Measurements from ENCODE around the gene DNM3. TPM values are rescaled to one million over a fixed set of nuclear protein-coding genes. Genes with fewer than 3 reads are reported as not detected.

DNM3 gene
- total and polyA plus RNA-seq, 10 of the 15 experiments (the other 5 are each of a cell fraction or from before 2014, with no cell fraction given): 0.03 to 1.5 (median 0.08) TPM; not detected in 3

GRCh38 chr1:172185211-172185610 is 343.9 kb downstream of the DNM3 start:
- H4K20me1 ChIP-seq (ENCODE audit: control insufficient read depth, insufficient read depth): no peaks in the 10 kb centered on the region
- no peak overlapping the region for H3K4me3 ChIP-seq
- peak overlapping the region; percentile 54 for H2AFZ ChIP-seq (ENCODE audit: control insufficient read depth, low read depth, low read length)
- BruUV-seq (replicated peaks): no TSS peak
- intact Hi-C loops (cut with micrococcal nuclease; ENCODE audit: unreplicated experiment) (loop anchor here (5.0 kb wide), 1 partner anchor 72 kb away; no protein-coding TSS in a partner anchor), in situ Hi-C loops (cut with MboI) (no loop called here)
- H3K4me2 ChIP-seq (ENCODE audit: control insufficient read depth, insufficient read depth): peak overlapping the region; percentile 78
- no peaks in the 10 kb centered on the region; the same call in 1 of the 3 replicates for H3K9me3 ChIP-seq (replicated peaks; ENCODE audit: control insufficient read depth, insufficient read depth, low read length)
- POLR2A ChIA-PET: interaction anchor here (0.9 to 2.1 kb wide), 4 partner anchors 153 to 173 kb away, joined by 4 to 10 read pairs (median 4); no protein-coding TSS in a partner anchor
- DNase-seq (ENCODE audit: low read depth, low spot score): peak; percentile 80
- peak overlapping the region; percentile 2; the same call in 1 of the 2 replicates for H3K9ac ChIP-seq (ENCODE audit: control insufficient read depth, insufficient read depth, low read length)
- SMC1A ChIA-PET (ENCODE audit: uncharacterized antibody, unreplicated experiment): interaction anchor here (0.7 to 10.6 kb wide), 27 partner anchors 10 to 214 kb away, joined by 3 to 130 read pairs (median 4); no protein-coding TSS in a partner anchor
- peak overlapping the region; percentile 50; the same call in 1 of the 2 replicates for H3K27ac ChIP-seq (ENCODE audit: control insufficient read depth, insufficient read depth)
- no peaks in the 10 kb centered on the region for H3K27me3 ChIP-seq (replicated peaks in 1 of 2; ENCODE audit: control insufficient read depth in 2 of 2, insufficient read depth in 2 of 2, low read length in 1 of 2)
- H3K36me3 ChIP-seq (ENCODE audit: control insufficient read depth in 2 of 2, insufficient read depth in 2 of 2, low read length in 1 of 2): no peaks in the 10 kb centered on the region
- ATAC-seq: peak; percentile 56
- H3K79me2 ChIP-seq (ENCODE audit: control insufficient read depth, insufficient read depth, low read length): no peaks in the 10 kb centered on the region
- RAD21 ChIA-PET (ENCODE audit: unreplicated experiment): interaction anchor here (0.7 to 9.1 kb wide), 15 partner anchors 28 to 209 kb away, joined by 3 to 180 read pairs (median 6); no protein-coding TSS in a partner anchor
- peak; percentile 85 for FAIRE-seq
- peaks cover 32% of the 10 kb centered on the region for H3K4me1 ChIP-seq (ENCODE audit: control insufficient read depth, insufficient read depth, low read length)
- CTCF ChIA-PET: interaction anchor here (0.7 to 1.6 kb wide), 14 partner anchors 12 to 216 kb away, joined by 3 to 5 read pairs (median 3); no protein-coding TSS in a partner anchor
- no peak for TF ChIP-seq CREM (IDR thresholded peaks at IDR 0.05; ENCODE audit: low read depth)
- TF ChIP-seq CBX5 (IDR thresholded peaks at IDR 0.05; ENCODE audit: low read depth): 0 out of 2 replicates have a peak, but pooled peaks have one; percentile 41
- TF ChIP-seq NR2F1 (conservative IDR thresholded peaks at IDR 0.05): no peak
- peak; percentile 93 for TF ChIP-seq RUNX3 (IDR thresholded peaks at IDR 0.05; ENCODE audit: low read length)
- TF ChIP-seq GABPA (IDR thresholded peaks at IDR 0.05; ENCODE audit: low read depth): no peak
- TF ChIP-seq ZNF207 (IDR thresholded peaks at IDR 0.05; ENCODE audit: borderline replicate concordance): no peak
- no peak for TF ChIP-seq ZBED1 (IDR thresholded peaks at IDR 0.05; ENCODE audit: borderline replicate concordance)
- TF ChIP-seq ESRRA (IDR thresholded peaks at IDR 0.05; ENCODE audit: low read length): no peak
- TF ChIP-seq STAT3 (IDR thresholded peaks at IDR 0.05; ENCODE audit: low read depth, low read length): 0 out of 2 replicates have a peak, but pooled peaks have one; percentile 38
- TF ChIP-seq NRF1 (conservative IDR thresholded peaks at IDR 0.05; ENCODE audit: low read depth, low read length): no peak
- TF ChIP-seq, protein P1, sequence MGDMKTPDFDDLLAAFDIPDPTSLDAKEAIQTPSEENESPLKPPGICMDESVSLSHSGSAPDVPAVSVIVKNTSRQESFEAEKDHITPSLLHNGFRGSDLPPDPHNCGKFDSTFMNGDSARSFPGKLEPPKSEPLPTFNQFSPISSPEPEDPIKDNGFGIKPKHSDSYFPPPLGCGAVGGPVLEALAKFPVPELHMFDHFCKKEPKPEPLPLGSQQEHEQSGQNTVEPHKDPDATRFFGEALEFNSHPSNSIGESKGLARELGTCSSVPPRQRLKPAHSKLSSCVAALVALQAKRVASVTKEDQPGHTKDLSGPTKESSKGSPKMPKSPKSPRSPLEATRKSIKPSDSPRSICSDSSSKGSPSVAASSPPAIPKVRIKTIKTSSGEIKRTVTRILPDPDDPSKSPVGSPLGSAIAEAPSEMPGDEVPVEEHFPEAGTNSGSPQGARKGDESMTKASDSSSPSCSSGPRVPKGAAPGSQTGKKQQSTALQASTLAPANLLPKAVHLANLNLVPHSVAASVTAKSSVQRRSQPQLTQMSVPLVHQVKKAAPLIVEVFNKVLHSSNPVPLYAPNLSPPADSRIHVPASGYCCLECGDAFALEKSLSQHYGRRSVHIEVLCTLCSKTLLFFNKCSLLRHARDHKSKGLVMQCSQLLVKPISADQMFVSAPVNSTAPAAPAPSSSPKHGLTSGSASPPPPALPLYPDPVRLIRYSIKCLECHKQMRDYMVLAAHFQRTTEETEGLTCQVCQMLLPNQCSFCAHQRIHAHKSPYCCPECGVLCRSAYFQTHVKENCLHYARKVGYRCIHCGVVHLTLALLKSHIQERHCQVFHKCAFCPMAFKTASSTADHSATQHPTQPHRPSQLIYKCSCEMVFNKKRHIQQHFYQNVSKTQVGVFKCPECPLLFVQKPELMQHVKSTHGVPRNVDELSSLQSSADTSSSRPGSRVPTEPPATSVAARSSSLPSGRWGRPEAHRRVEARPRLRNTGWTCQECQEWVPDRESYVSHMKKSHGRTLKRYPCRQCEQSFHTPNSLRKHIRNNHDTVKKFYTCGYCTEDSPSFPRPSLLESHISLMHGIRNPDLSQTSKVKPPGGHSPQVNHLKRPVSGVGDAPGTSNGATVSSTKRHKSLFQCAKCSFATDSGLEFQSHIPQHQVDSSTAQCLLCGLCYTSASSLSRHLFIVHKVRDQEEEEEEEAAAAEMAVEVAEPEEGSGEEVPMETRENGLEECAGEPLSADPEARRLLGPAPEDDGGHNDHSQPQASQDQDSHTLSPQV (IDR thresholded peaks at IDR 0.05): no peak
- no peak for TF ChIP-seq CBFB (IDR thresholded peaks at IDR 0.05; ENCODE audit: low read depth)
- TF ChIP-seq, protein P2, sequence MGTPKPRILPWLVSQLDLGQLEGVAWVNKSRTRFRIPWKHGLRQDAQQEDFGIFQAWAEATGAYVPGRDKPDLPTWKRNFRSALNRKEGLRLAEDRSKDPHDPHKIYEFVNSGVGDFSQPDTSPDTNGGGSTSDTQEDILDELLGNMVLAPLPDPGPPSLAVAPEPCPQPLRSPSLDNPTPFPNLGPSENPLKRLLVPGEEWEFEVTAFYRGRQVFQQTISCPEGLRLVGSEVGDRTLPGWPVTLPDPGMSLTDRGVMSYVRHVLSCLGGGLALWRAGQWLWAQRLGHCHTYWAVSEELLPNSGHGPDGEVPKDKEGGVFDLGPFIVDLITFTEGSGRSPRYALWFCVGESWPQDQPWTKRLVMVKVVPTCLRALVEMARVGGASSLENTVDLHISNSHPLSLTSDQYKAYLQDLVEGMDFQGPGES (IDR thresholded peaks at IDR 0.05): no peak
- TF ChIP-seq E4F1 (IDR thresholded peaks at IDR 0.05; ENCODE audit: borderline replicate concordance, partially characterized antibody): no peak
- TF ChIP-seq POLR2A (IDR thresholded peaks at IDR 0.05; ENCODE audit: low read depth, low read length): no peak
- TF ChIP-seq TBL1XR1 (IDR thresholded peaks at IDR 0.05; ENCODE audit: low read depth, low read length): no peak
- no peak for TF ChIP-seq CHD4 (IDR thresholded peaks at IDR 0.05)
- TF ChIP-seq, protein P3, sequence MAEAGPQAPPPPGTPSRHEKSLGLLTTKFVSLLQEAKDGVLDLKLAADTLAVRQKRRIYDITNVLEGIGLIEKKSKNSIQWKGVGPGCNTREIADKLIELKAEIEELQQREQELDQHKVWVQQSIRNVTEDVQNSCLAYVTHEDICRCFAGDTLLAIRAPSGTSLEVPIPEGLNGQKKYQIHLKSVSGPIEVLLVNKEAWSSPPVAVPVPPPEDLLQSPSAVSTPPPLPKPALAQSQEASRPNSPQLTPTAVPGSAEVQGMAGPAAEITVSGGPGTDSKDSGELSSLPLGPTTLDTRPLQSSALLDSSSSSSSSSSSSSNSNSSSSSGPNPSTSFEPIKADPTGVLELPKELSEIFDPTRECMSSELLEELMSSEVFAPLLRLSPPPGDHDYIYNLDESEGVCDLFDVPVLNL (IDR thresholded peaks at IDR 0.05; ENCODE audit: low read depth, low read length): no peak

Measured in GM12878 (cell line).